ENCODE data around the gene RANBP3.

The RANBP3 gene

GRCh38 chr19:5996623-5997320, 18.8 kb upstream of the RANBP3 start:
- no peak for FAIRE-seq
- TF ChIP-seq CTCF (IDR thresholded peaks at IDR 0.05; ENCODE audit: insufficient read depth, missing control alignments): no peak
- no peak for DNase-seq (ENCODE audit: insufficient read length, low spot score)

GRCh38 chr19:5996102-5996501, 18.2 kb upstream of the RANBP3 start:
- DNase-seq (ENCODE audit: insufficient read length, low spot score) (no peak), FAIRE-seq (no peak)
- no peak for TF ChIP-seq CTCF (IDR thresholded peaks at IDR 0.05; ENCODE audit: insufficient read depth, missing control alignments)

- TF ChIP-seq CTCF (IDR thresholded peaks at IDR 0.05; ENCODE audit: insufficient read depth, missing control alignments): no peak
- DNase-seq (ENCODE audit: insufficient read length, low spot score) (no peak), FAIRE-seq (no peak)
Observed at GRCh38 chr19:5995606-5996005, 17.7 kb upstream of the RANBP3 start.

- DNase-seq (ENCODE audit: insufficient read length, low spot score) (no peak), FAIRE-seq (no peak)
- TF ChIP-seq CTCF (IDR thresholded peaks at IDR 0.05; ENCODE audit: insufficient read depth, missing control alignments): no peak
Observed at GRCh38 chr19:5994405-5995165, 16.6 kb upstream of the RANBP3 start.

- FAIRE-seq: no peak
- no peak for TF ChIP-seq CTCF (IDR thresholded peaks at IDR 0.05; ENCODE audit: insufficient read depth, missing control alignments)
Observed at GRCh38 chr19:5993648-5994358, 15.9 kb upstream of the RANBP3 start.

GRCh38 chr19:5993201-5993600, 15.3 kb upstream of the RANBP3 start:
- no peak for TF ChIP-seq CTCF (IDR thresholded peaks at IDR 0.05; ENCODE audit: insufficient read depth, missing control alignments)
- no peak for DNase-seq (ENCODE audit: insufficient read length, low spot score)
- no peak for FAIRE-seq

More at GRCh38 chr19:5993648-5994358, 15.9 kb upstream of the RANBP3 start:
- no peak for DNase-seq (ENCODE audit: insufficient read length, low spot score)

Data from D721Med (cell line).